Skeletal muscle satellite cell (primary cell): ENCODE results near the gene DIPK1B.
"Not testable (repeated sequence)": the region's sequence is repeated elsewhere in the genome, so short reads cannot be mapped to it uniquely, and the experiment has no call there.

ENCODE experiments used
- H3K27me3 ChIP-seq: 2 replicates; pipeline ENCODE4 v1.7.0; 2013; ENCODE audit warnings: low read length; ENCODE audit not compliant: control insufficient read depth, insufficient read depth
- H3K36me3 ChIP-seq: 2 replicates; pipeline ENCODE4 v1.7.0; 2013; ENCODE audit warnings: mild to moderate bottlenecking, control low read depth, low read length; ENCODE audit not compliant: insufficient read depth
- H3K4me1 ChIP-seq: 2 replicates; pipeline ENCODE4 v1.7.0; 2013; ENCODE audit warnings: low read length; ENCODE audit not compliant: control insufficient read depth, insufficient read depth
- H3K4me2 ChIP-seq: 2 replicates; pipeline ENCODE4 v1.7.0; 2013; ENCODE audit warnings: mild to moderate bottlenecking, low read length
- H3K4me3 ChIP-seq: 2 replicates; pipeline ENCODE4 v1.7.0; 2013; ENCODE audit warnings: low read length
- H3K9ac ChIP-seq: 2 replicates; pipeline ENCODE4 v1.7.0; 2013; ENCODE audit warnings: mild to moderate bottlenecking, low read depth, low read length, moderate library complexity
- H3K9me3 ChIP-seq: replicated peaks from 2 replicates; pipeline ENCODE4 v1.7.0; 2013; ENCODE audit warnings: mild to moderate bottlenecking, control low read depth, low read length

Gene DIPK1B

DNA sequence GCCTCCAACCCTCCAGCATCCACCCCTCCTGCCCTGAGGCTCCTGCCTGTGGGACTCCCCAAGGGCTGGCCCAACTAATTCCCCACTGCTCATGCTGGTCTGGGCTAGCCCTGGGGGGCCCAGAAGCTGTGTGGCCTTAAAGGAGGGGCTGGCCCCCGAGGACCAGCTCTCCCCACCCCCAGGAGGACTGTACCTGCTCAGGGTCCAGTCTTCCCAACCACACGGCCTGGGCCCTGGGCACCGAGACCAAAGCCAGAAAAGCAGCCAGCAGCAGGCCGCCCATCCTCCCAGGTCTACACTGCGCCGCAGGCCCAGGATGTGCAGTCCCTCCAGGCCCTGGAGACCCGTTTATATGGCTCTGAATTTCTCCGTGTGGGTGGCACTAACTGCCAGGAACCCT, 35.8 kb downstream of the DIPK1B start, which contains the start of gene LCN6:
Gene LCN6 (minus strand): TSS at position 325 of the 400 bp plus-strand sequence. CDS start 42 bp downstream, at position 283.
- H3K4me1 ChIP-seq = no peaks in the 10 kb centered on the region
- no peak within 1 kb of the TSS for H3K4me3 ChIP-seq
- H3K36me3 ChIP-seq = no peaks in the 10 kb centered on the region
- H3K27me3 ChIP-seq = peaks cover 27% of the 10 kb centered on the region
- H3K9me3 ChIP-seq = no peaks in the 10 kb centered on the region
- H3K9ac ChIP-seq = no peak within 1 kb of the TSS
- H3K4me2 ChIP-seq = no peak within 1 kb of the TSS

GRCh38 chr9:136748666-136749611, 36.6 kb downstream of the DIPK1B start:
- H3K36me3 ChIP-seq = no peaks in the 10 kb centered on the region
- no peak overlapping the region for H3K4me2 ChIP-seq
- peaks cover 26% of the 10 kb centered on the region for H3K27me3 ChIP-seq
- no peaks in the 10 kb centered on the region for H3K9me3 ChIP-seq
- no peak overlapping the region for H3K9ac ChIP-seq
- H3K4me3 ChIP-seq = no peak overlapping the region
- no peaks in the 10 kb centered on the region for H3K4me1 ChIP-seq

DNA sequence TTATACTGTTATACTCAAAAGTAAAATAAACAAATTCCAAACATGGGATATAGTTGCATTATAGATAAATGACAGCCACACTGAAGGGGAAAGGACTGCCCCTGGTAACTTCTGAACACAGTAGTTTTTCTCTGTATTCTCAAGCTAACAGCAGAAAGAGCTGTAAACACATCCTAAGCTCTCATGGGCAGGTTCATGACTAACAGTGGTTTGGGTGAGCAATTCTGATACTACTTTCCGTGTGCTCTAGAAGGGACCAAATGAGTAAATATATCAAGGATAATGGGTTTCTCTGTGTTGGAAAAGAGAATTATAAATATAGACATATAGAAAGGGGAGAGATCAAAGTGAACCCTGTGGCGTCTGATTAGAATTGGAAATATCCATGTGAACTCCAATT, 38.2 kb downstream of the DIPK1B start:
- H3K4me3 ChIP-seq = no peak overlapping the region
- H3K4me2 ChIP-seq = no peak overlapping the region
- H3K4me1 ChIP-seq = no peaks in the 10 kb centered on the region
- H3K9ac ChIP-seq = no peak overlapping the region
- peaks cover 26% of the 10 kb centered on the region for H3K27me3 ChIP-seq
- no peaks in the 10 kb centered on the region for H3K36me3 ChIP-seq
- H3K9me3 ChIP-seq = peaks cover under 1% of the 10 kb centered on the region

DNA sequence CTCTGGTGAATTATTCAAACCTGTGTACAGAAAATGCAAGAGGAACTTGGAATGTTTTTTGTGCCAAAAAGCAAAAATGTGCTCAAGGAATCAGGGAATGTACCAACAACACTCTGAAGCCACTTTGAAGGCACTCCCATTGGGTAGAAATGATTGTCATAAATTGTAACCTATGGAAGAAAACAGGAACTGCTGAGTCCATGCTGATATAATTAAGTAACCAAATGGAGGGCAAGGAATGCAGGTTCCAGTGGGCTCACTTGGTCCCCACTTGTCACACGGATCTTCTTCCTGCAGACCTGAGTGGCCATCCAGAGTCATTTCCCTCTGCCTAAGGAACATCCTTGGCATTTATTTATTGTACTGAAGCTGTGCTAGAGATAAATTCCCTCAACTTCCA, 38.9 kb downstream of the DIPK1B start:
- no peaks in the 10 kb centered on the region for H3K4me1 ChIP-seq
- H3K27me3 ChIP-seq = peaks cover 26% of the 10 kb centered on the region
- no peak overlapping the region for H3K4me3 ChIP-seq
- H3K4me2 ChIP-seq = no peak overlapping the region
- H3K9me3 ChIP-seq = peaks cover 7% of the 10 kb centered on the region
- no peaks in the 10 kb centered on the region for H3K36me3 ChIP-seq
- H3K9ac ChIP-seq = no peak overlapping the region

- H3K9ac ChIP-seq = no peak overlapping the region
These were observed 39.4 kb downstream of the DIPK1B start for GRCh38 chr9:136751814-136752213.

GRCh38 chr9:136753371-136754058, 41.1 kb downstream of the DIPK1B start:
- Histone ChIP-seq H3K36me3 (no peaks in the 10 kb centered on the region), H3K27me3 (peaks cover 26% of the 10 kb centered on the region), H3K9me3 (peaks cover 8% of the 10 kb centered on the region), H3K4me3 (no peak overlapping the region), H3K4me2 (no peak overlapping the region), H3K4me1 (peaks cover 11% of the 10 kb centered on the region), H3K9ac (no peak overlapping the region)

More at GRCh38 chr9:136751814-136752213, 39.4 kb downstream of the DIPK1B start:
- Histone ChIP-seq H3K36me3 (no peaks in the 10 kb centered on the region), H3K4me2 (no peak overlapping the region), H3K9me3 (peaks cover 8% of the 10 kb centered on the region), H3K4me3 (no peak overlapping the region), H3K27me3 (peaks cover 26% of the 10 kb centered on the region), H3K4me1 (no peaks in the 10 kb centered on the region)

- Histone ChIP-seq H3K9ac (no peak overlapping the region), H3K9me3 (peaks cover 8% of the 10 kb centered on the region), H3K4me3 (no peak overlapping the region)
These were observed 41.7 kb downstream of the DIPK1B start for GRCh38 chr9:136754059-136754572.

GRCh38 chr9:136754626-136755301, 42.4 kb downstream of the DIPK1B start:
- Histone ChIP-seq H3K4me1 (peaks cover 11% of the 10 kb centered on the region), H3K36me3 (no peaks in the 10 kb centered on the region), H3K9ac (no peak overlapping the region), H3K9me3 (peaks cover 8% of the 10 kb centered on the region), H3K27me3 (peaks cover 24% of the 10 kb centered on the region), H3K4me3 (no peak overlapping the region), H3K4me2 (no peak overlapping the region)

More at GRCh38 chr9:136754059-136754572, 41.7 kb downstream of the DIPK1B start:
- no peaks in the 10 kb centered on the region for H3K36me3 ChIP-seq
- H3K27me3 ChIP-seq = peaks cover 24% of the 10 kb centered on the region
- H3K4me2 ChIP-seq = no peak overlapping the region
- peaks cover 11% of the 10 kb centered on the region for H3K4me1 ChIP-seq

DNA sequence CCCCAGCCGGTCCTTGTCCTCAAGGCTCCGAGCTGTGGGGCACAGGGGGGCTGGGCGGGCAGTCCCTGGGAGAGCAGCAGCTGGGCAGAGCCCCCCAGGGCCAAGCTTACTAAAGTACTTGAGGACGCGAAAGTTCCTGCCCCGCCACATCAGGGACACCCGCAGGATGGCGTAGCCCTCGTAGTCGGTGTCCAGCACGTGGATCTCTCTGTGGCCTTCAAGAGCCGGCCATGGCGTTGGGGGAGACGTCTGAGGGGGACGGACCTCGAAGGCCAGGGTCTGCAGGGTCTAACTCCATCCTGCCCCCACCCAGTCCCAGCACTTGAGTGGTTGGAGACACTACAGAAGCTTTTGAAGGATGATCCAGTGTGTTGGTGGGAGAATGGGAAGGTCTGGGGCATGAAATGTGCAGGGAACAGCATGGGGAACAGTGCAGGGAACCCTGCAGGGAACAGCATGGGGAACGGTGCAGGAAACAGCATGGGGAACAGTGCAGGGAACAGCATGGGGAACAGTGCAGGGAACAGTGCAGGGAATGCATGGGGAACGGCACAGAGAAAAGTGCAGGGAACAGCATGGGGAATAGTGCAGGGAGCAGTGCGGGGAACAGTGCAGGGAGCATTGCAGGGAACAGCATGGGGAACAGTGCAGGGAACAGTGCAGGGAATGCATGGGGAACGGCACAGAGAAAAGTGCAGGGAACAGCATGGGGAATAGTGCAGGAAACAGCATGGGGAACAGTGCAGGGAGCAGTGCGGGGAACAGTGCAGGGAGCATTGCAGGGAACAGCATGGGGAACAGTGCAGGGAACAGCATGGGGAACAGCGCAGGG, 43.1 kb downstream of the DIPK1B start:
- H3K4me3 ChIP-seq, H3K4me2 ChIP-seq, H3K9ac ChIP-seq, H3K9me3 ChIP-seq, H3K36me3 ChIP-seq: not testable (repeated sequence)
- Histone ChIP-seq H3K27me3 (peaks cover 29% of the 10 kb centered on the region), H3K4me1 (peaks cover 11% of the 10 kb centered on the region)

DNA sequence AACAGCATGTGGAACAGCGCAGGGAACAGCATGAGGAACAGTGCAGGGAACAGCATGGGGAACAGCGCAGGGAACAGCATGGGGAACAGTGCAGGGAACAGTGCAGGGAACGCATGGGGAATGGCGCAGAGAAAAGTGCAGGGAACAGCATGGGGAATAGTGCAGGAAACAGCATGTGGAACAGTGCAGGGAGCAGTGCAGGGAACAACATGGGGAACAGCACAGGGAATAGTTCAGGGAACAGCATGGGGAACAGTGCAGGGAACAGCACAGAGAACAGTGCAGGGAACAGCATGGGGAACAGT, 43.7 kb downstream of the DIPK1B start:
- Histone ChIP-seq H3K36me3 (no peaks in the 10 kb centered on the region), H3K4me2 (no peak overlapping the region), H3K27me3 (peaks cover 29% of the 10 kb centered on the region), H3K4me3 (no peak overlapping the region), H3K4me1 (peaks cover 14% of the 10 kb centered on the region), H3K9ac (no peak overlapping the region), H3K9me3 (peaks cover 8% of the 10 kb centered on the region)
